HEK293T (cell line): ENCODE results near the gene PCNX1.

ENCODE experiments used
- CTCF ChIA-PET: fragments of 350-600 bp; formaldehyde crosslinking; extraction: SDS; loops from one replicate; lab custom pipeline; 2021; ENCODE audit warnings: antibody characterized with exemption, inconsistent platforms; lab: Yijun Ruan, JAX
- POLR2A ChIA-PET: fragments of 350-600 bp; formaldehyde crosslinking; extraction: SDS; loops from one replicate; lab custom pipeline; 2020; ENCODE audit warnings: antibody characterized with exemption, inconsistent platforms; lab: Yijun Ruan, JAX
- DNase-seq: peaks from one replicate; pipeline ENCODE4 v3.0.0; 2012; ENCODE audit warnings: mixed read lengths; ENCODE audit errors: extremely low spot score
- ARNT ChIP-seq: fragments of 450-650 bp; IDR thresholded peaks from 2 replicates; pipeline ENCODE4 v1.6.1; 2017; ENCODE audit warnings: mild to moderate bottlenecking
- BHLHE40 ChIP-seq: fragments of 450-650 bp; IDR thresholded peaks from 2 replicates; pipeline ENCODE4 v1.6.1; 2016; ENCODE audit warnings: mild to moderate bottlenecking, moderate library complexity, borderline replicate concordance
- CTBP1 ChIP-seq: fragments of 450-650 bp; IDR thresholded peaks from 2 replicates; pipeline ENCODE4 v1.6.1; 2016; ENCODE audit warnings: borderline replicate concordance
- ELF4 ChIP-seq: fragments of 450-650 bp; IDR thresholded peaks from 2 replicates; pipeline ENCODE4 v1.6.1; 2017; ENCODE audit warnings: antibody characterized with exemption
- FOXA1 ChIP-seq: fragments of 450-650 bp; IDR thresholded peaks from 2 replicates; pipeline ENCODE4 v1.6.1; 2016; ENCODE audit warnings: mild to moderate bottlenecking
- FOXK2 ChIP-seq: fragments of 450-650 bp; IDR thresholded peaks from 2 replicates; pipeline ENCODE4 v1.6.1; 2016; ENCODE audit warnings: mild to moderate bottlenecking
- FOXM1 ChIP-seq: fragments of 450-650 bp; IDR thresholded peaks from 2 replicates; pipeline ENCODE4 v1.6.1; 2017; ENCODE audit warnings: mild to moderate bottlenecking, borderline replicate concordance
- HDGF ChIP-seq: fragments of 450-650 bp; IDR thresholded peaks from 2 replicates; pipeline ENCODE4 v1.6.1; 2017; ENCODE audit warnings: antibody characterized with exemption, borderline replicate concordance
- L3MBTL2 ChIP-seq: fragments of 450-650 bp; conservative IDR thresholded peaks from 2 replicates; pipeline ENCODE4 v1.6.1; 2016; ENCODE audit warnings: mild to moderate bottlenecking
- LEF1 ChIP-seq: fragments of 450-650 bp; IDR thresholded peaks from 2 replicates; pipeline ENCODE4 v1.6.1; 2017; ENCODE audit warnings: mild to moderate bottlenecking, borderline replicate concordance
- NFRKB ChIP-seq: fragments of 450-650 bp; IDR thresholded peaks from 2 replicates; pipeline ENCODE4 v1.6.1; 2016; ENCODE audit warnings: mild to moderate bottlenecking, moderate library complexity
- SP1 ChIP-seq: fragments of 450-650 bp; IDR thresholded peaks from 2 replicates; pipeline ENCODE4 v1.6.1; 2017
- SUZ12 ChIP-seq: fragments of 450-650 bp; IDR thresholded peaks from 2 replicates; pipeline ENCODE4 v1.6.1; 2016; ENCODE audit warnings: mild to moderate bottlenecking
- TARDBP ChIP-seq: fragments of 450-650 bp; IDR thresholded peaks from 2 replicates; pipeline ENCODE4 v1.6.1; 2016
- ZNF384 ChIP-seq: fragments of 450-650 bp; IDR thresholded peaks from 2 replicates; pipeline ENCODE4 v1.6.1; 2016
- TF ChIP-seq, protein P1 (sequence below): fragments of 450-650 bp; IDR thresholded peaks from 2 replicates; pipeline ENCODE4 v1.6.1; 2016

Gene PCNX1

GRCh38 chr14:71094722-71095121 is 187.5 kb downstream of the PCNX1 start:
- no peak for TF ChIP-seq FOXM1
- no peak for TF ChIP-seq ARNT
- TF ChIP-seq NFRKB, result no peak
- TF ChIP-seq SUZ12, result no peak
- TF ChIP-seq HDGF, result no peak
- TF ChIP-seq L3MBTL2, result no peak
- no peak for TF ChIP-seq TARDBP
- no peak for DNase-seq
- CTCF ChIA-PET, result no interaction called here
- POLR2A ChIA-PET, result no interaction called here

DNA sequence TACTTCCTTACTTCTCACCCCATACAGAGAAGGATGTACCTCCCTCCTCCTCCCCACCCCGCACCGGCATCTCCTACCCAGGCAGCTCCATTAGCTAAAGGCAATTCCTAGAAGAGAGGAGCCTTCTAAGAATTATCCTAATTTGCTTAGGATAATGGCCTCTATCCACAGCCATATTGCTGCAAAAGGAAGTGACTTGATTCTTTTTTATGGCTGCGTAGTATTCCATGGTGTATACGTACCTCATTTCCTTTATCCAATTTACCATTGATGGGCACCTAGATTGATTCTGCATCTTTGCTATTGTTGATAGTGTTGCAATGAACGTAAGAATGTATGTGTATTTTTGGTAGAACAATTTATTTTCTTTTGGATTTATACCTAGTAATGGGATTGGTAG is 189.7 kb downstream of the PCNX1 start:
- ChIA-PET CTCF (interaction anchor here (0.9 kb wide), 1 partner anchor 656 kb away, joined by 3 read pairs; no protein-coding TSS in a partner anchor), POLR2A (no interaction called here)
- DNase-seq, result no peak
- TF ChIP-seq SP1 (no peak), ZNF384 (no peak)

DNA sequence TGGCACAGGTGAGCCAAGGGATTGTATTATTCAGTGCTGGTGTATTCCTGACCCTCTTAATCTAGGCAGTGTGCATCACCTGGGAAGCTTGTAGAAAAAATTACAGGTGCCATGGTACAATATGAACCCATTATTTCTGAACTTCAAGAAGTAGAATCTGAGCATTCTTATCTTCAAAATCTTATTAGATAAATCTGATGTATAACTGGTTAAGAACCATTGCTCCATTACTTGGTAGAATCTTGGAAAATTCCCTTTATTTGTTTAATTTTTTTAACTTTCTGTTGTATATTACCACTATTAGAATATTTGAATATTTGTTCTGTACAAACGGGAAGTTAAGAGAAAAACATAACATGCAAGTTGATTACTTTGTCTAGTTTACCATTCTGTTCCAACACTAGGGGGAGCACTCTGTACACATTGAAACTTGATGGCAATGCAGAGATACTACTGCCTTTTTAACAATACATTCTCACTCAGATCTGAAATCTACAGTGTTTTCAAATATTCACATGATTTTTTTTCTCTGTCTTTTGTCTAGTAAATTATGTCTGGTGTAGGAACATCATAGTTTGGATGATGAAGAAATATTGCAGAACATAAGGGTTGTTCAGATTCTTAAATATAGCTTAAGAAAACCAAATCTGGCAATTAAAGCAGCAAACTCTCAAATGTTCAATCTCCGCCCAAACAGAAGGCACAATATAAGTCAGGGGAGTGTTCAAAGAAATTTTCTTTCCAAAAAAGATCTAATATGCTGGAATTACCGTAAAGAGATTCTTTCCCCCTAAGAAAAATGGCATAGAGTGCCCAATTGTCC is 196.6 kb downstream of the PCNX1 start:
- POLR2A ChIA-PET, result no interaction called here
- CTCF ChIA-PET, result interaction anchor here (0.7 to 1.9 kb wide), 7 partner anchors 16 to 649 kb away, joined by 3 to 10 read pairs (median 5); no protein-coding TSS in a partner anchor
- peak; percentile 60 for DNase-seq
- no peak for TF ChIP-seq L3MBTL2
- no peak for TF ChIP-seq ARNT
- TF ChIP-seq SP1, result no peak
- TF ChIP-seq, protein P1, sequence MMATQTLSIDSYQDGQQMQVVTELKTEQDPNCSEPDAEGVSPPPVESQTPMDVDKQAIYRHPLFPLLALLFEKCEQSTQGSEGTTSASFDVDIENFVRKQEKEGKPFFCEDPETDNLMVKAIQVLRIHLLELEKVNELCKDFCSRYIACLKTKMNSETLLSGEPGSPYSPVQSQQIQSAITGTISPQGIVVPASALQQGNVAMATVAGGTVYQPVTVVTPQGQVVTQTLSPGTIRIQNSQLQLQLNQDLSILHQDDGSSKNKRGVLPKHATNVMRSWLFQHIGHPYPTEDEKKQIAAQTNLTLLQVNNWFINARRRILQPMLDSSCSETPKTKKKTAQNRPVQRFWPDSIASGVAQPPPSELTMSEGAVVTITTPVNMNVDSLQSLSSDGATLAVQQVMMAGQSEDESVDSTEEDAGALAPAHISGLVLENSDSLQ, result no peak

GRCh38 chr14:71105177-71105576 is 197.9 kb downstream of the PCNX1 start:
- POLR2A ChIA-PET, result no interaction called here
- CTCF ChIA-PET, result interaction anchor here (1.0 to 1.9 kb wide), 2 partner anchors 9 to 648 kb away, joined by 3 to 5 read pairs; no protein-coding TSS in a partner anchor
- DNase-seq, result no peak
- no peak for TF ChIP-seq FOXK2
- TF ChIP-seq BHLHE40, result no peak
- TF ChIP-seq ARNT, result no peak
- TF ChIP-seq HDGF, result no peak
- no peak for TF ChIP-seq L3MBTL2
- TF ChIP-seq ELF4, result no peak
- TF ChIP-seq, protein P1, result no peak
- TF ChIP-seq ZNF384, result no peak
- TF ChIP-seq NFRKB, result no peak
- TF ChIP-seq FOXA1, result no peak
- no peak for TF ChIP-seq SUZ12
- TF ChIP-seq CTBP1, result no peak
- TF ChIP-seq SP1, result no peak
- TF ChIP-seq LEF1, result no peak
- no peak for TF ChIP-seq FOXM1
- no peak for TF ChIP-seq TARDBP

DNA sequence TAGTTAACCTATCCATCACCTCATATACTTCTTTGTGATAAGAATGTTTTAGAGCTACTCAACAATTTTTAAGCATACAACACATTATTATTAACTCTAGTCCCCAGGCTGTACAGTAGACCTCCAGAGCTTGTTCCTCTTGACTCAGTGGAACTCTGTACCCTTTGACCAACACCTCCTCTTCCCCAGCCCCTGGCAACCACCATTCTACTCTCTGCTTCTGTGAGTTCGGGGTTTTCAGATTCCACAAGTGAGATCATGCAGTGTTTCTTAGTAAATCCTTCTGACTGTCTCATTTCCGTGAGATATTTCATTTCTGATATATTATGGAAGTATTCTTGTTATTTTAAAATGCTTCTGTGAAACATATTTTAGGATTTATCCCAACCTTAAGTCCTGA is 200.7 kb downstream of the PCNX1 start:
- TF ChIP-seq LEF1, result no peak
- no peak for DNase-seq
- CTCF ChIA-PET, result no interaction called here
- POLR2A ChIA-PET, result no interaction called here

- ChIA-PET CTCF (no interaction called here), POLR2A (no interaction called here)
- DNase-seq, result no peak
- TF ChIP-seq L3MBTL2, result no peak
- TF ChIP-seq HDGF, result no peak
These were observed 201.3 kb downstream of the PCNX1 start for GRCh38 chr14:71108398-71109119.

- POLR2A ChIA-PET, result no interaction called here
- DNase-seq, result no peak
These were observed 206.1 kb downstream of the PCNX1 start for GRCh38 chr14:71113376-71113775.

More at GRCh38 chr14:71113376-71113775, 206.1 kb downstream of the PCNX1 start:
- TF ChIP-seq ZNF384 (no peak), CTBP1 (no peak), TARDBP (no peak), SUZ12 (no peak), L3MBTL2 (no peak), ELF4 (no peak), LEF1 (no peak), FOXK2 (no peak)
- TF ChIP-seq, protein P1, result no peak
- CTCF ChIA-PET, result interaction anchor here (0.6 kb wide), 1 partner anchor 15 kb away, joined by 3 read pairs; no protein-coding TSS in a partner anchor
